ENCODE results near the gene MPHOSPH8.
"Not testable (repeated sequence)": the region's sequence is repeated elsewhere in the genome, so short reads cannot be mapped to it uniquely, and the experiment has no call there.

Gene MPHOSPH8

DNA sequence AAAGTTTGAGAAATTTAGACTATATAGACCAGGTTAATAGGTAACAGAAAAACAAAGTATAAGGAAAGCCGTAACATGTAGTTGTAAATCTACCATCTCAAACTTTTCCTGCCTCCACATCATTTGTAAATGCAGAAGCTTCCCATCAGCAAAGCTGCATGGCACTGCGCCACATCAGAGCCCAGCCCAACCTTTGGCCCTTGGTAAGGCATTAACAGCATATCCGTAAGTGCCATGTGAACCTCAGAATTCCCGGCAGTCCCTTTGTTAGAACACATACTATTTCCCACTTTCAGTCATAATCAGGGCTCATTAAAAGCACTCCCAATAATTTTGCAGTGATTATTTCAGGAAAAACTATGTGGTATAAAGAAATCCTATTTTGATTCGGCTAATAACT lies 51.6 kb downstream of the MPHOSPH8 start:
- DNase-seq, result no peak

DNA sequence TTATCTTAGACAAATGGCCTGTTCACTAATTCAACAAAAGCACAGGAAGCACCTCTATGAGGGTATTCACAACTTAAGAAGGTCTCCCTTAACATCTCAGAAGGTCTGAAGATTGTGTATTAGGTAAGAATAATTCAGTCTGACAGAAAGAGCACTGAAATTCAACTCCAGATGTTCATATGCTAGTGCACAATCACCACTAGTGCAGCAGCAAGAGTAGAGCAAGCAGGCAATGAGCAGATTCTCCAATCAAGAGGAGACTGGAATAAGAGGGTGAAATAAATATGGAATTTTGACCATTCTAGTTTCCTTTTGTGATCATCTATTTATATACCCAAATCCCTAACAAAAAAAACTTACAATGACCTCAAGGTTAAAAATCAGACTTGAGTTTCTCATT lies 52.0 kb downstream of the MPHOSPH8 start:
- no peak for DNase-seq

DNA sequence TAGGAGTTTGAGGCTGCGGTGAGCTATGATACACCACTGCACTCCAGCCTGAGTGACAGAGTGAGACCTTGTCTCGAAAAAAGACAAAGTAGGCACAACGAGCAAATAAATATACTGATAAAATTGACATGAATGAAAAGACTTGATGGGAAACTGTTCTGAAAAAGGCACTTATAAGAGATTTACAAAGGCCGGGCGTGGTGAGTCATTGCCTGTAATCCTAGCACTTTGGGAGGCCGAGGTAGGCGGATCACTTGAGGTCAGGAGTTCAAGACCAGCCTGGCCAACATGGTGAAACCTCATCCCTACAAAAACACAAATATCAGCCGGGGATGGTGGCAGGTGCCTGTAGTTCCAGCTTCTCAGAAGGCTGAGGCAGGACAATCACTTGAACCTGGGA lies 58.0 kb downstream of the MPHOSPH8 start:
- DNase-seq, result not testable (repeated sequence)

DNA sequence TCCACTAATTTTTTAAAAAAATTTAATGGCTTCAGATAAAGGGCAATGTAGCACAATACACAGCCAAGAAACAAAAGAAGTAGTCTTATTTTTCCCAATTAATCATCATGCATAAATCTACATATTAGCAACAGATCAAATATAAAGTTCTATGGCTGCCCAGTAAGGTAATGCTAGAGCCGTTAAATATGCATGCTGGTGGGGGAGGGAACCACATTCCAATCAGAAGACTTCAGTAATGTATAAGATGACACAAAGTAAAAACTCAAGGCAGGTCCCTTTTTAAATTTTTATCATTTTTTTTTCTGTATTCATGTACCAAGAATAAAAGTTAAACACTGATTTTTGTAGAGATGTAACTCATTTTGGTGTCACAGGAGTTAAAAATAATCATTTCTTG lies 62.0 kb downstream of the MPHOSPH8 start:
- DNase-seq, result no peak

DNA sequence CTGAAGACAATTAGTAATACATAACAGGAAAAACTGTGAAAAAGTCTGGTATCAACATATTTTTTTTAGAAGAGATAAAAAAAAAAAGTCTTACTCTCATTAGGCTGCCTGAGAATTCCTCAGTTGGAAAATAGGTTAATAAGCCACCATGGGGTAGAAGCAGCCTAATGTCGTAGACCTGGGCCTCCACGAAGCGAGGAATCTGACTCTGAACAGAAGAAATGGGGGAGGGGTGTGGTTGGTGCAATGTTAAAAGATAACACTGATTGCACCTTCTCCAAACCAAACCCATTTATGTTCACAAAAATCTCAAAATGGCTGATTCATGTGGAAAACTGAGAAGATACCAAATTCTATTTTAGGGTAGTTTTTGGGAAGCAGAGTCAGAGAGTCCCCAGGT lies 62.4 kb downstream of the MPHOSPH8 start:
- DNase-seq, result no peak

DNA sequence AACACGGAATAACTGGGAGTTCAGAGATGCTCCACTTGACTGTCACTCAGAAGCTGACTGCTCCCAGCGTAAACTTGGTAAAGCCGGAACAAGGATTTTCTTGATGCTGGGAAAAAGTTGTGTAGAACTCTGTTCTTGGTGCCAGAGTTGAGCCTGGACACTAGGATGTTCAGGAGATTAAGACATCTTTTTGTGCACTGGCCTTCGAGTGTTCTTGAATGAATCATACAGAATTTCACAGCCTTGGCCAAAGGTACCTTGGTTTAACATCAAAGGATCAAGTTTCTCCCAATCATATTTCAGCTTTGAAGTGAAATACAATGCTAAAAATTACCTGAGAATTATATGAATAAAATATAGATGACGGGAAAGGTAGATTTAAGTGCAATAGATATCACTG lies 67.5 kb downstream of the MPHOSPH8 start:
- not testable (repeated sequence) for DNase-seq

DNA sequence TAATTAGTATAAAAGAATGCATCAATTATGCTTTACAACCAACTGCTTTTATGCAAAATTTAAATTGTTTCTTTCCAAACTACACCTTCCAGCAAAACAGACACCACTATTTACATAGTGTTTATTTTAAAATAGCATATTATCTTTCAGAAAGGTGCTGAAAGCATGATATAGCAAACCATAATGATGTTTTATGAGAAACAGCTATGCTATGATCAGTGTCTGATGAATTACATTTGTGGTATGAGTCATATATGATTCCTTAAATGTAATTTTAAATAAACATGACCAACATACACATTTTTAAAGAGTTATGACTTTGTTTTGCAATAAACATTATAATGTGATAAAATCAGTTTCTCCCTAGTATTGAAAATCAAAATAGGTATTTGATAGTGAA lies 68.2 kb downstream of the MPHOSPH8 start:
- DNase-seq, result not testable (repeated sequence)

DNA sequence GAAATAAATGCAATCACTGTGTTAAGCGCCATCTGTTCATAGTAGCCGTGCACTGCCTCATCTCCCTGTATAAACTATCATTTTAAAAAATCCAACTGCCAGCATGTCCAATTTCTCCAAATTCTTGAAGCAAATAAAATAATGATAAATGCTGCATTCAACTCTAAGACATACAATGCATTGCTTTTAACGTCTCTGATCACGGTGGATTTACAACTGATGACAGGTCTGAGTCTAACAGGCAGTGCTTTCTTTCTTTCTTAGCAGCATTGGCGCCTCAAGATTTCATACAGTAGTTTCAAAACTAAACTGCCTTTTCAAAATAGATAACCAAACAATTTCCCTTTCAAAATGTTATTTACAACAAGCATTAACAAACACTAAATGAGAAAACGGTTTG lies 70.8 kb downstream of the MPHOSPH8 start:
- not testable (repeated sequence) for DNase-seq

DNA sequence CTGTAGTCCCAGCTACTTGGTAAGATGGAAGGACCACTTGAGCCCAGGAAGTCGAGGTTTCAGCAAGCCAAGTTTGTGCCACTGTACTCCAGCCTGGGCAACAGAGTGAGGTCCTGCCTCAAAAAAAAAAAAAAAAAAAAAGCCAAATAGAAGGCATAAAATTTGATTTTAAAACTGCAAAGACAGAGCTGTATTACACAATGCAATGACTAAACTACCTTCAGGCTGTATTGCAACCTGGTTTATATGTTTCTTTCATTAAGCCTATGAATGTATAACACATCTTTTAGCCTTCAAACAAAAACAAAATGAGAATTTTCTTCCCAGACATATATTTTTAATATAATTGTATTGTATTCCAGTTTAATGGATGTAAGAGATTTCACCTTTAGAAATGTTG lies 75.6 kb downstream of the MPHOSPH8 start:
- DNase-seq, result not testable (repeated sequence)

DNA sequence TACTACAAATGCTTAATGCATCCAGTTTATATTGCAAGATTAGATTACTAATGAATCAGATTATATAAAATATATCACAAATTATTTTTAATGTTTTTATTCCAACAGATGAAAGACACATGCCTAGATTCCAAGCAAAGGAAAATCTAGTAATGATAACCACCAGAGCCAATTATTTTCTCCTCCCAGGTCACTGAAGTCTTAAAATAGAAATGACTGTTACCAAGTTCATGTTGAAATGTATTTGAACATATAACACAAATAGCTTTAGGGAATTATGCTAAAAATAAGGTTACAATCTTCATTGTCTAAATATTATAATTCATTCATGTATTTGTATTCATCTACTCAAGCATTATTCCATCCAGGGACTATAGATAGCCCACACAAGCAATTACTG lies 76.3 kb downstream of the MPHOSPH8 start:
- not testable (repeated sequence) for DNase-seq

DNA sequence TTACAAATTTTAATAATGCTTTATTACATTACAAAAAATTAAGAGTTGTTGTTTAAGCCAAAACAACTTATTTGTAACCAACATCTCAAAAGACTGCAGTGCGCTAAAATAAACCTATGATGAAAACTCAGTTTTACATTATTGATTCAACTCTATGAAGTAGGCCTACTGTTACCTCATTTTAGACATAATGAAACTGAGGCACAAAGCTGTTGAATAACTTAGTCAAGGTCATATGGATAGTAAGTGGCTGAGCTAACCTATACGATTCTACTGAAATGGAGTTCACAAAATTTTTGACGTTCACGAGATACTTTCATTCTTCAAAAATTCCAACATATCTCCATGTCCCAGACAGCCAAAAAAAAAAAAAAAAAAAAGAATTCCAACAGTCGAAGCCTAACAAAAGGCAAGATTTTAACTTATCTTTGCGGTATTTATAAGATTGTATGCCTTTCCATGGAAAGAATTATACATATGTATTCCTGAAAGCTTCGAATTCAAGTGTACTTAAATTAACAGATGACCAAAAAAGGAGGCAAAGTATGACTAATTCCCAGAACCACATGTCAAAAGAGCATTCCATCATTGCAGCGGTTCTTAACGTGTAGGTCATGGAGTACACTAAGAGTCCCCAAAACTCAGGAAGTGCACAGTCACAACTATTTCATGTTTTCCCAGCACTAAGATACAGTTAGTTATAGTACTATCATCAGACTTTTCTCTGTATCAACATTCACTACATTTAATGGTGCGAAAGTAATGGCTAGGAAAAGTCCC lies 79.9 kb downstream of the MPHOSPH8 start:
- DNase-seq, result no peak

DNA sequence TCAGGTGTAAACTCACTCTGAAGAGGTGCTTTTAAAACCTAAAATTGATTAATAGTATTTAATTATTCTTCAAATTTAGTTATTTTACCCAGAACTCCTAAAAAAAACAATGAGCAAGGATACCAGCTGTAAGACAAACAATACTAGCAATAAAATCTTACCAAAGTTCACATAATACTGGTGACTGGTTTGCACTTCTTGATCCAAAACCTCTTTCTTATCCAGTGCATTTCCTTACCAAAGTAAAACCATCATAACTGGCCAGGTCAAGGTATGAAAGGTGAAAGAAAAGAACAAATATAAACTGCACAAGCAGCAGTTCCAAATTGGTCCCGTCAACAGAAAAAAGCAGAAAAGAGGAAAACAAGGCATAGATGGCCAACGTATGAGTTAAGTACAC lies 86.6 kb downstream of the MPHOSPH8 start:
- DNase-seq, result no peak
